NCI-H82 (cell line): ENCODE measurements around the gene NBEAL1.
A peak's percentile ranks its signal among the peaks of the same experiment; 100 is the strongest.
"Not testable (repeated sequence)": the region's sequence is repeated elsewhere in the genome, so short reads cannot be mapped to it uniquely, and the experiment has no call there.

Experiments used
- DNase-seq: peaks from one replicate; lab custom pipeline; 2025; lab: John Stamatoyannopoulos, UW

Gene NBEAL1

DNA sequence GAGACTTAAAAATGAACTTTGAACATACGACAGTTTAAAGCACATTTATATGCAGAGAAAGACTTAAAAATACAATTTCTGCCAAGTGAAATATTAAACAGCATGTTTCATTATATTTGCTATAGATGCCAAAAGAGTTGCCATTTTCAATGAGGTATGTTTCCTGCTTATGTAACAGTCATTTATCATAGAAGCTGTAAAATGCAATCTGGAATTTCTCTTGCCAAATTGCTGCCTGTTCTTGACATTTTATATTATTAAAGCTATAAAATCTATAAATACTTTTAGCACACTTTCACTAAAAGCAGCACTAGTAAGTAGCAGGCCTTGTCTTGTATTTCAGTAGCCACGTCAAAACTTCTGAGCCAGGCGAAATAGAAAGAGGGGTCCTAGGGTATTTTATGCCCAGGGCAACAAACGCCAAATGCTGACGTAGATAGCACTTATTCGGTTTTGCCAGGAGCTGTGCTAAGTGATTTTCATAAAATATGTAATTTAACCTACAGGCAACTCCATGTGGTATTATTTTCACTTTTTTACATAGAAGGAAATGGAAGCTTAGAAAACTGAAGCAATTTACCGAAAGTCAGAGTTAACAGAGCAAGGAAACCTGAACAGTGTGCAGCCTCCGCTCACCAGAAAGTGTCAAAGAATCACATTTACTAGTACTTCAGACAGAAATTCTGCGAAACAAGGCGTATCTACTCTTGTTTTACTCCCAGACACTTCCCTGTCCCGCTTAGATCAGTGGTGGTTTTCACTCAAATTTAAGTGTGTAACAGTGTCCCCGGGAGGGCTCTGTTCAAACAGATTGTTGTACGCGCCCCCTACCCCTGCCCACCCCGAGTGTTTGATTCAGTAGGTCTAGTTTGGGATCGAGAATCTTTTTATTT, 222.9 kb downstream of the NBEAL1 start:
- DNase-seq, result peak; percentile 15

DNA sequence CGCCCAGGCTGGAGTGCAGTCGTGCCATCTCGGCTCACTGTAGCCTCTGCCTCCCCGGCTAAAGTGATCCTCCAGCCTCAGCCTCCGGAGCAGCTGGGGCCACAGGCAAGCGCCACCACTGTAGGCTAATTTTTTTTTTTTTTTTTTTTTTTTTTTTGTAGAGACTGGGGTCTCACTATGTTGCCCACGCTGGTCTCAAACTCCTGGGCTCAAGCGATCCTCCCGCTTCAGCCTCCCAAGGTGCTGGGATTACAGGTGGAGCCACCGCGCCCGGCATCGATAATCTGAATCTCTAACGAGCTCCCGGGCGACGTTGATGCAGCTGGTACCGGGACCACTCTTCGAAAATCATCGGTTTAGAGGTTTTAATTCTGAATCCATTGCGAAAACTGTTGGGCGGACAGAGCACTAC, 223.6 kb downstream of the NBEAL1 start:
- DNase-seq, result peak; percentile 78

DNA sequence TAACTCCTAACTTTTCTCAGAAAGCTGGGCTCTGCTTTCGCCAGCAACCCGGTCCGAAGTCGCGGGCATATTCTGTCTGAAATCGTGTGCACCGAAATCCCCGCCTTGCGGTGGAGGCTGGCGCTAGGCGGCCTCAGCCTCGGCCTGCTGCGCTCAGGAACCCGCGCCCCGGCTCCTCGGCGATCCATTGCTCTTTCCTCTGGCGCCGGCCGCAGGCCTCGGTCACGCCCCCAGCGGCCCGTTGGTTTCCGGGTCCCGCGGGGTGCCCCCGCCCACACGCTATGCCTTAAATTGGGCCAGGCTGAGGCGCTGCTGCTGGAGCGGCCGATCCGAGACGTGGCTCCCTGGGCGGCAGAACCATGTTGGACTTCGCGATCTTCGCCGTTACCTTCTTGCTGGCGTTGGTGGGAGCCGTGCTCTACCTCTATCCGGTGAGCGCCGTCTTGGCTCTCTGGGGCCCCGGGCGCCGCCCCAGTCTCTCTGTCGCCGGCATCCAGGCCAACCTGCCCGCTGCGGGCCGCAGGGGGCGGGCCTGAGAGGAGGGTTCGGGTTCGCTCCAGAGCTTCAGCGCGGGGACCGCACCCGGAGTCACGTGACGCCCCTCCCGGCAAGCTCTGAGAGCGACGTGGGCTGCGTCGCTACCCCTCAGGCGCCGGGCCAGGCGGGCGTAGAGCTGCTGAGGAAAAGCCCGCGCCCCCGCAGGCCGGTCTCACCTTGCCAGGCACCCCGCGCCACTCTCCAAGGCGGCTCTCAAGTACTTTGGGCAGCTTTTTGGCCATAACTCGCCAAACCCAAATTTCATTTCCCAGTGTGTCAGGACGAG, 224.2 kb downstream of the NBEAL1 start, which contains the start of gene CYP20A1:
CYP20A1 (plus strand) TSS at position 315 of the 823 bp plus-strand sequence; CDS start at position 360, 45 bp downstream.
- peak; percentile 97 for DNase-seq

DNA sequence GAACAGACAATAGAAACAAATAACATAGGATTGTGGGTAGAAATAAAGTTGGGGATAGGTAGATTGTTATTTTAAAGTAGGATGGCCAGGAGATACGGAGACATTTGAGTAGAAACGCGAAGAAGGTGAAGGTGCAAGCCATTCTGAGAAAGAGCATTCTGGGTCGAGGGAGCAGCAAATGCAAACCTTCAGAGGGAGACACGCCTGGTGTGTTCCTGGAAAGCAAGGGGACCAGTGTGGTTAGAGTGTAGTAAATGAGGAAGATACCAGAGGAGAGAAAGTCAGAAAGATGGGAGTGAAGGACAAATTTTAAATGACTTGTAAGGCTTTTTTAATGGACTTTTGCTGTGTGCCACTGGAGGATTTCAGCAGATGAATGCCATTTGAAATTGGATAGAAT, 225.8 kb downstream of the NBEAL1 start:
- DNase-seq, result no peak

DNA sequence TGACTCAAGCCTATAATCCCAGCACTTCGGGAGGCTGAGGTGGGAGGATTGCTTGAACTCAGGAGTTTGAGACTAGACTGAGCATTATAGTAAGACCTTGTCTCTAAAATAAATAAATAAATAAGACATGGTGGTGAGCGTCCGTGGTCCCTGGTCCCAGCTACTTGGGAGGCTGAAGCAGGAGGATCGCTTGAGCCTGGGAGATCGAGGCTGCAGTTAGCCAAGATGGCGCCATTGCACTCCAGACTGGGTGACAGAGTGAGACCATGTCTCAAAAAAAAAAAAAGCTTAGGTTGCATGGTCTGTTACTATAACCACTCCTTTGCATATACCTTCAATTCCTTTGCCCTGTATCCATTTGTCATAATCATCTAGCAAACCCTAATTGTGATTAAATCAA, 227.8 kb downstream of the NBEAL1 start:
- no peak for DNase-seq

DNA sequence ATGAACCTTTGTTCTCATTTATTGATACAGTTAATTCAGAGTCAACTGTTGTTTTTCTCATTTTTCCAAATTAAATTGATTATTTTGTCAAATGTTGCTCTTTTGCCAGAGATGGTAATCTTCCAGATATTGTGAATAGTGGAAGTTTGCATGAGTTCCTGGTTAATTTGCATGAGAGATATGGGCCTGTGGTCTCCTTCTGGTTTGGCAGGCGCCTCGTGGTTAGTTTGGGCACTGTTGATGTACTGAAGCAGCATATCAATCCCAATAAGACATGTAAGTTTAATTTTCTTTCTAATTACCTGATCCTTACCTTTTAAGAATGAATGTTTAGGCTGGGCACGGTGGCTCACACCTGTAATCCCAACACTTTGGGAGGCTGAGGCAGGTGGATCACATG, 232.0 kb downstream of the NBEAL1 start:
- no peak for DNase-seq

DNA sequence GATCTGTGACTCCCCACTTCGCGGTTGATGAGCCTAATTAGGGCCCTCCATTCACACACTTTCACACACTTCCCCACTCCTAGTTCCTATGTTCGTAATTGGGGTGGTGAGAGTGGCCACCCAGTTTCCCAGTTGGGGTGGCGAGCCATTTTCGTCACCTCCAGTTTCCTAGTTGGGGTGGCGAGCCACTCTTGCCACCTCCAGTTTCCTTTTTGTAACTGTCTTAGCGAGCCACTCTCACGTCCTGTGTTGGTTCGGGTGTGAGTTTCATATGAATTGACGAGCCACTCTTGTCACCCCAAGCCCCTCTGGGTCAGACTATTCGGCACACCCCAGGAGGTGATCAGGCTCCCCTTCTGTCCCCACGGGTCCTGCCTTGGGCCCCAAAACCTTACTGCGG, 238.1 kb downstream of the NBEAL1 start:
- no peak for DNase-seq

DNA sequence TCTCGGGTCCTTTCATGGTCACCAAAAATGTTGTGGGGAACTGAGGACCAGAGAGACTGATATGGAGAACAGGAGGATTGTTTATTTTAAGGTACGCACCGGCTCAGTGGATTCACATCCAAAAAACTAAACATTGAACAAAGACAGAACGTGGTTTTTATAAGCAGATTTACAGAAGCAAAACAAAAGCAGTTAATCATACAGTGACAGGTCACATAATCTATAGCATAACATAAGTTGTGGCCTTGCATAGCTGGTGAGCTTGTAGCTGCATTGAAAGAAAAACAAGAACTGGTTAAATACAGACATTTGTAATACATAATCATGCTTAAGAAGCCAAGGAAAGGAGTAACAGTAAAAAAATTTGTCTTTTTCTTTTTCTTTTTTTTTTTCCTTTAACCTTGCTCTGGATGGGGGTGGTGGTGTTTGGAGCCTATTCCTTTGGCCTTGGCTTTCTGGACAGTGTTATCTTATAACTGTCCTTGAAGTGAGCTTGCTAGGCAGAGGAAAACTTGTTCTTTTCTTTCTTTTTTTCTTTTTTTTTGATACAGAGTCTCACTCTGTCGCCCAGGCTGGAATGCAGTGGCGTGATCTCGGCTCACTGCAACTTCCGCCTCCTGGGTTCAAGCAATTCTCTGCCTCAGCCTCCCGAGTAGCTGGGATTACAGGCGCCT, 238.9 kb downstream of the NBEAL1 start:
- not testable (repeated sequence) for DNase-seq

GRCh38 chr2:203261326-203262159, 246.9 kb downstream of the NBEAL1 start:
- no peak for DNase-seq
